Esophagus squamous epithelium (tissue), 4 donors: ENCODE measurements around the gene USP6.

Experiments used
- CTCF ChIP-seq, 6 experiments: fragments of 450-650 bp in 4 of 6; fragments of 200-600 bp in 2 of 6; sonication (generic) in 2 of 6; IDR thresholded peaks; one replicate each; pipeline ENCODE4 v1.5.1; 2016 to 2019; ENCODE audit warnings: antibody characterized with exemption in 6 of 6, mild to moderate bottlenecking in 4 of 6, moderate library complexity in 4 of 6
- POLR2A ChIP-seq, 4 donors: fragments of 450-650 bp; IDR thresholded peaks; one replicate each; pipeline ENCODE4 v1.6.1; 2017; ENCODE audit warnings: antibody characterized with exemption in 4 of 4, mild to moderate bottlenecking in 4 of 4, moderate library complexity in 3 of 4

DNA sequence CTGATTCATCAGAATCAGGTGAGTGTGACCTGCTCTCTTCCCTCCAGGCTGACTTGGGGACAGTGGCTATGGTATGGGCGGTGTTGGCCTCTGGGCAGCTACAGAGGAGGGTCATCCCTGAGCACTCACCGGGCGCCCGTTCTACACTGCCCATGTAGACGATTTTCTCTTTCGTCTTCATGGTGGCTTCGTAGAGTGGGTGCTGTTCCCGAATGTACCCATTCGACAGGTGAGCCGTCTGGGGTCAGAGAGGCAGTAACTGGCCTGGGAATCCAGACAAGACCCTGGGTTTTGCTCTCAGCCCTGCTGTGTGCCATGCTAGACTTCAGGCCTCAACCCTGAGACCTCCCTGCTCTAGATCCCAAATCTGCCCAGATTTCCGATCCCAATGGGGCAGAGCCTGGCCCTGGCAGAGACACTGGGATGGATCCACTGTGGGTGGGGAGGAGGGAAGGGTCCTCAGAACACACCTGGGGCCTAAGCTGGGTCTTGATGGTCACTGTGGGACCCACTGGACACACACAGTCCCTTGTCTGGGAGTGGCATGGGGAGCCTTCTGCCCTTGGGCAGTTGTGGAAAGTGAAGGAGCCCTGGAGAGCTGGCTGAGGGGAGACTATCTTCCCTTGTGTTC, 13.2 kb downstream of the USP6 start:
- TF ChIP-seq CTCF (IDR thresholded peaks at IDR 0.05) (no peak), POLR2A (IDR thresholded peaks at IDR 0.05) (no peak)
